GM18909 (cell line): Measurements from ENCODE around the gene NISCH.

Experiments
- ATAC-seq: cut with Tn5 transposase; IDR thresholded peaks from one replicate; pipeline ENCODE4 v1.9.1; 2021; ENCODE audit warnings: mild to moderate bottlenecking; ENCODE audit not compliant: unreplicated experiment, poor library complexity

The NISCH gene

DNA sequence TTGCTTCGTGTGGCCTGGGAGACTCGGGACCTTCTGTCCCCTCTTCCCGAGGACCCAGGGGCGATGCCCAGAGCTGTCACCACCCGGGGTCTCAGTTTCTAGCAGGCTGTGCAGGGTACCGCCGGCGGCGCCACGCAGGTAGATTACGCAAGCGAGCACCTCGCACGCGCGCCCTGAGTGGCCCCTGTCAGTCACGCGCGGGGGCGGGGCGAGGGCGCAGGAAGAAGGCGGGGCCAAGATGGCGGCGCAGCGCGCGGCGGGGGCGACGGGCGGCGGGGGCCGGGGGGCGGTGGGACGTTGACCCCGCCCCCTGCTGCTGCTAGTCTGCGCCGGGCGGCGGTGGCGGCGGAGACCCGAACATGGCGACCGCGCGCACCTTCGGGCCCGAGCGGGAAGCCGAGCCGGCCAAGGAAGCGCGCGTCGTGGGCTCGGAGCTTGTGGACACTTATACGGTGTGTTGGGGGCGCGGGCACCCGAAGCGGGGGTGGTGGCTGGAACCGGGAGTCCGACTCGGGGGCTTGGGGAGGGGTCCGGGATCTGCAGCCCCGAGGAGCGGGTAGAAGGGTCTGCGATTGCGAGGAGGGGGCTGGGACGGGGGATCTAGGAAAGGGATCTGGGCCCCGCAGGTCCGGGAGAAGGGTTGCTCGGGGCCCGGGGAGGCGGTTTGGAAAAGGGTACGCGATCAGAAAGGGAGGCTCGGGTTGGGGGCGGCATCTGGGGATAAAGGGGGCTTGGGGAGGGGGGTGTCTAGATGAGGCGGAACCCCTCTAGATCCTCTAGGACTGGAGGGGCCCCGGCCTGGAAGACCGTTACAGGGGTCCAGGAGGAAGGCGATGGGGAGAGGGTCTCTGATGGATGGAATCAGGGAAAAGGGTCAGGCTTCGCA is at the start of gene NISCH:
NISCH (plus strand) TSS at position 322 of the 886 bp plus-strand sequence; CDS start at position 360, 38 bp downstream.
- ATAC-seq, result peak; percentile 80

DNA sequence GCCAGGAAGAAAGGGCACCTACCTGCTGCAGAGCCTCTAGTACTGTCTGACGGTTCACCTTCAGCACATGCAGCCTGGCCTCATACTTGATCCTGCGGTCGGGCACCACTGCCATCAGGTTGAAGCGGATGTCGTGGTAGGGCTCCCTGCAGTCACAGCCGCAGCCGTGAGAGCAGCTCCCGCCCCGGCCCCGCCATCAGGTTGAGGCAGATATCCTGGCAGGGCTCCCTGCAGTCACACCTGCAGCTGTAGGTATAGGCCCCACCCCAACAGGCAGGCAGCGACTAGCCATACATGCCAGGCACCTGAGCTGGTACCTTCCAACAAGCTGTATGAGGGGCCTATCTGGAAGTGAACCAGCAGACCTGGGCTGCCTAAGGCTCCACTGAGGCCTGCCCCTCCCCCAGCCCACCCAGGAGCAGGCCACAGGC is 49.2 kb upstream of the NISCH start:
- ATAC-seq, result no peak

DNA sequence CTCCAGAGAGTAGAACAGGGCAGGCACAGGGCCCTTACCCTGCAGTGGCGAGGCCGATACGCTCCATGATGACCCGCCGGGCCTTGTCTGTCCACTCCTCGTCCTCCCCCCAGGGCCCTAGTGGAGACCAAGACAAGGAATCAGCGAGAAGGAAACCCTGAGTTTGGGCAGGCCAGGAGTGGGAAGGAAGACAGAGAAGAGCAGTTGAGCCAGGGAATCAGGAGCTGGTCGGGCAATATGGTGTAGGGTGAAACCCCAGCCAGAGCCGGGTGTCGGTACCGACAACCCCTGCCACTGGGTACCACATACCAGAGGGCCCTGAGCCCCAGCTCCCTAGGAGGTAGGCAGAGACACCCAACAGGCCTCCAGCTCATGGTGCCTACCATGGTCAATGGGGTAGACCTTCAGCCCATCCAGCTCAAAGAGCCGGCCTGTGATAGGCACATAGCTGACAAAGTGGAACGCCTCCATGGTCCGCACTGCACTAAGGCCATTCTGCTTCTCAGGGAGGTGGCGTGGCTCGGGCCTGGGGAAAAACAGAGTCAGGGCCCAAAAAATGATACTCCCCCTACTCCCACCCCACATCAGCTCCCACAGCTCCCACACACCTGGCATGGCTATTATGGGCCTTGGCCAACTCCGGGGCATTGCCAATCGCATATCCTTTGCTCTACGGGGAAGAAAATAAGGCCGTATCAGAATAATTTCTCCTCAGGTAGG is 48.5 kb upstream of the NISCH start:
- no peak for ATAC-seq

DNA sequence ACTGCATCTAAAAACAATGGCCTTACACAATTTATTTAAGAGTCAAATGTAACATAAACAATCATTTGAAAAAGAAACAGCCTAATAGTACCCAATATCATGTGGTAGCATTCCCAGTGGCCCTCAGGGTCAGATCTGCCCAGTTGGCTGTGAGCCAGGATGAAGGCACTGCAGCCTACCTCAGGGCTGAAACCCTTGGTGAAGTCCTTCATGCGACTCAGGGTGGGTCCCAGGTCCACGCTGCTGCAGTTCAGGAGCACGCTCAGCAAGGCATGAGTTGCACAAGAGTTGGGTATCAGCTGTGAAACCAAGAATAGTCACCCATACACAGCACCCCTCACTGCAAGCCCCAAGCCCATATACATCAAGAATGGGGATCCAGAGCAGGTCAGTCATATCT is 47.6 kb upstream of the NISCH start:
- no peak for ATAC-seq

DNA sequence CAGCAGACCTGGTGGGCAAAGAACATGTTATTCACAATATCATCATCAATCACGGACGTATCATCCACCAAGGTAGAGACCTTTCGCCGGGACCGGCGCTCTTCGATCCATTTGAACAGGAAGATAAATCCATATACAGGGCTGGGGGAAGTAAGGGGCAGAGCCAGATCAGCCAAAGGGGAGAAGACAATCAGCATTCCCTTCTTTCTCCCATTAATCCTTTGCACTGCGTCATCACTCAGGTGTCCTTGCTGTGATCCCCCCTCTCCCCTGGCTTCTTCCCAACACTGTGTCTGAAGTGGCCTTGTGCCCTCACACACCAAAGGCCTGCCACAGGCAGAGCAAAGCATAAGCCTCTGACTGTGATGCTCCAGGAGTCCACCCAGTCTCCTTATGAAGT is 46.9 kb upstream of the NISCH start:
- ATAC-seq, result no peak

DNA sequence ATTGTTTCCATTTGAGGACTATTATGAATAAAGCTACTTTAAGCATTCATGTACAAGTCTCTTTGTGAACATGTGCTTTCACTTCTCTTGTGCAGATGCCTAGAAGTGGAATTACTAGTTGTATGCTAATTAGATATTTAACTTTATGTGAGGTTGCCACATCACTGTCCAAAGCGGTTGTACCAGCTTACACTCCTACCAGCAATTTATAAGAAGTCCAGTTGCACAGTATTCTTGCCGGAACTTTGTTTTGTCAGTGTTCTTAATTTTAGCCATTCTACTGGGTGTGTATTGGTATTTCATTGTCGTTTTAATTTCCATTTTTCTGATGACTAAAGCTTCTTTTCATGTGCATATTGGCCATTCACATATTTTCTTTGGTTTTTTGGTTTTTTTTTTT is 39.6 kb upstream of the NISCH start:
- ATAC-seq, result no peak

DNA sequence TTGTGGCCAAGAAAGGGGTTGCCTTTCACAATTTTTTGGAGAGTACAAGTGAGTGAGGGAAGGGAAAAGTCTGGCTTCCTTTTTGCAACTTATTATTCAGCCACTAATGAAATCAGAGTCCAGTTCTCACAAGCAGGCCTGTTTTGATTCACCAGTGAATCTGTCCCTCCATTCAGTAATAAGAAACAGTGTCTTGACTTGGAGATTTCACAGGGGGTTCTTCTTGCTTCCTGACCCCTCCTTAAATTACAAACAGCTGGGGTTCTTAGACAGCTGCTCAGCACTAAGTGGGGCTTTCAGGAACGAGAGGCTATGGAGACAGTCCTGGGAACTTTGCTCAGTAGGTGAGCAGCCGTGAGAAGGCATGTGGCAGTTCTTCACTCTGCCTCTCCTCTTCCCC is 35.0 kb upstream of the NISCH start:
- no peak for ATAC-seq

DNA sequence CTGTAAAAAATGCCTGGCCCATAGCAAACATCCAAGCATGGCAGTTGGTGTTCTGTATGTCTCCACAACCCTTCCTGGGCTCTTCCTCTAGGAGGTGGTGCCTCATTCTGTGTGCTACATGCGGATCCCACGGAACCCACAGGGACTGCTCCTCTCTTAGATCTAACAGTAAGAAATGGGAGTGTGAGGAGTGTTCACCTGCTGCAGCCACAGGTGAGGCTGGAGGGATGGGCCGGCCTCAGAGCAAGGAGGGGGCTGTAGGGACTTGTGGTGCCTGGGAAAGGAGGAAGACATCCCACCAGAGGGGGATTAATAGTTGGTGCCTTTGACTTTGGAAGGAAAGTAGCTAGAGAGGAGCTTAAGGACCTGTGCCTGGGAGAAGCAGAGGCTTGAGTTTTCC is 32.7 kb upstream of the NISCH start:
- ATAC-seq, result no peak

DNA sequence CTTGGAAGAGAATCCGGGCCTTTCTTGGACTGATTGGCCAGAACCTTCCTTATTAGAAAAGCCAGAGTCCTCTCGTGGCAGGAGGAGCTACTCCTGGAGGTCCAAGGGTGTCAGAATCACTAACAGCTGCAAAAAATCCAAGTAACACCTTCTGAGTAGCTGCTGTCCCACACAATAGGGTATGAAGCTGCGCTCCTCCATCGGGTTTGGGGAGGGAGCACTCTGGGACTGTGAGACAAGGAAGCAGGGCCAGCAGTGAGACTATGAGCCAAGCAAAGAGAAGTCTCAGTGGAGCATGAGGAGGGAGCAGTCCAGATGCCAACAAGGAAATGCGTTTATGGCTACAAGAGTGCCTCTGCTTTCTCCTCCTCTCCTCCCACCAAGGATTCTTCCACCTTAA is 32.2 kb upstream of the NISCH start:
- ATAC-seq, result no peak

DNA sequence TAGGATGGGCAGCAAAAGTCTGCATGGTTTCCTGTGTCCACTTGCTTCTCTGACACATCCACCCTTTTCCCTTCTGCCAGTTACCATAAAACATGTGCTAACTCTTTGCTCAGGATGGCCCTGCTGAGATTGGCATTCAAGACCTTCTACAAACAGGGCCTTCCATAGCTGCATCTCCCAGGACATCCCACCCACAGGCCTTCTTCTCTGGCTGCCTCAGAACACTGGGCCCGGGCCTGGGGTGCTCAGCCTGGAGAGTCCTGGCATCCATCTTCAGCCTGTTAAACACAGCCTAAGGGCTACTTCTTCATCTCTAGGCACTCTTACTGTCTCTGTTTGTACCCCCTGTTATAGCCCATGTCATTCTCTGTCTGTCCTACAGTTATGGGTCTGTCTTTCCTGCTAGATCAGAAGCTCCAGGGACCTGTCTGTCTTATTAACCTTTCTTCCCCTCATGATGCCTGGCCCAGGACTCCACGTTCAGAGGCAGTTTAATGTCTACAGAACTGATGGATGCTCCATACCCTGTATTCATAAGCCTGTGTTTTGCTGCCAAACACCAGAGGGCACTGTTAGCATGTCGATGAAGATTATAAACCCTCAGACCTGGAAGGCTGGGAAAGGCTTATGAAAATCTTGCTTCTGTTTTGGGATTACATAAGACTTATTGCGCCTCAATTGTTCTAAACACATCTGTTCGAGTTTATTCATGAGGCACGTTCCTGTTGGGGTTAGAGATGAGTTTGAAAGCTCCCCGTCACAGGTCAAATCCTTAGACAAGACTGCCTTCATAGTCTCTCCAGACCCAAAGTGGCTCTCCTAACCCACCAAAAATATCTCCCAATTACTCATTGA is 27.0 kb upstream of the NISCH start:
- no peak for ATAC-seq

DNA sequence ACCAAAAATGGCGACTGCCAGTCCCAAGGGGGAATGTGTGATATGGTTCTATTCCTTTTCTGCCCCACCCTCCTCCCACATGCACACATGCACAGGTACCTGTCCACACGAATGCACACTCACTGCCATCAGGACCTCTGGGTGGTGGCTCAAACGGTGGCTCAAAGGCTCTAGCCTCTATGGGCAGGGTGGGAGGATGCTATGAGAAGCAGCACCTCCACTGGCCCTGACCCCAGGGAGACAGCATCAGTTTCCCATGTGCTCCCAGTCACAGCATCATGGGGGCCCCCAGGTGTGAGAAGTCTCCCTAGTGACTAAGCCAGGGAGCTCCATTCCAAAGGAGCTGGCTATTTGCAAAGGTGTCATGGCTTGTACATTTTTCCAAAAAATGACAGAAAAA is 26.4 kb upstream of the NISCH start:
- ATAC-seq, result no peak

DNA sequence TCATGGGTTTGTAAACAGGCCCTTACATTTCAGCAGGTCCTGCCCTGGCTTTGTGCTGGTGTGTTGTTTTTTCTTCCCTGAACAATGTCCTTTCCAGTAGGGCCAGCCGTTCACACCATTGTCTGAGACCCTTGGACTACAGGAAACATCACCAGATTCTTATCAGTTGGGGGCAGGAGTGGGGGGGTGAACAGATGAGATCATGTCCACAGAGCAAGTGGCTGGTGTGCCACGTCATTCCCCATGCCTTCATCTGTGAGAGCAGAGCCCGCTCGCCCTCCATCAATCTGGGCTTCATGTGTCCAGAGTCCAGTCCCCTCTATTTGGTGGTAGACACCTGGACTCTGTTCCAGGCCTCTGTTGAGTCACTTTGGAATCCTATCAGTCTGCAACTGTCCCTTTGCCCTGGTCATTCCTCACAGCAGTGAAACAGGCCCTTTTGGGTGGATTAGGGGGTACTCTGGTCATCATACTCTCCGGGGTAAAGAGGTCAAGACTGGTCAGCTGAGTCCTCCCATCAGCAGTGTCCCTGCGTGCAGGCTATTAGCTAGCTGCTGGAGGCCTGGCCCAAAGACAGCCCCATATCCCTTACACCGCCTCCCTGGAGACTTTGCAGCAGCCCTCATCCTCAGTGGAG is 25.5 kb upstream of the NISCH start:
- no peak for ATAC-seq

DNA sequence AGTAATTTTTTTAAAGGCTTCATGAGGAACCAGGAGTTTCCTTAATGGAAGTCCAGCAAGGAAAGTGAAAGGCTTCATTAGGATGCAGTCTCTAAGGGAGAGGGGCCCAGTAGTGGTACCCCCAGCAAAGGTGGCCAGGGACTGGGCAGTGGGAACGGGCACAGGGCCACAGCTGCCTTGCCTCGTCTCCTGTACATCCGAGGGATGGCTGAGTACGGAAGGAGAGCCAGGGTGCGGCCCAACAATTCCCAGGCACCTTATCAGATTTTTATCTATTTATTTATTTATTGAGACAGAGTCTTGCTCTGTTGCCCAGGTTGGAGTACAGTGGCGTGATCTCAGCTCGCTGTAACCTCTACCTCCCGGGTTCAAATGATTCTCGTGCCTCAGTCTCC is 25.0 kb upstream of the NISCH start:
- ATAC-seq, result no peak

DNA sequence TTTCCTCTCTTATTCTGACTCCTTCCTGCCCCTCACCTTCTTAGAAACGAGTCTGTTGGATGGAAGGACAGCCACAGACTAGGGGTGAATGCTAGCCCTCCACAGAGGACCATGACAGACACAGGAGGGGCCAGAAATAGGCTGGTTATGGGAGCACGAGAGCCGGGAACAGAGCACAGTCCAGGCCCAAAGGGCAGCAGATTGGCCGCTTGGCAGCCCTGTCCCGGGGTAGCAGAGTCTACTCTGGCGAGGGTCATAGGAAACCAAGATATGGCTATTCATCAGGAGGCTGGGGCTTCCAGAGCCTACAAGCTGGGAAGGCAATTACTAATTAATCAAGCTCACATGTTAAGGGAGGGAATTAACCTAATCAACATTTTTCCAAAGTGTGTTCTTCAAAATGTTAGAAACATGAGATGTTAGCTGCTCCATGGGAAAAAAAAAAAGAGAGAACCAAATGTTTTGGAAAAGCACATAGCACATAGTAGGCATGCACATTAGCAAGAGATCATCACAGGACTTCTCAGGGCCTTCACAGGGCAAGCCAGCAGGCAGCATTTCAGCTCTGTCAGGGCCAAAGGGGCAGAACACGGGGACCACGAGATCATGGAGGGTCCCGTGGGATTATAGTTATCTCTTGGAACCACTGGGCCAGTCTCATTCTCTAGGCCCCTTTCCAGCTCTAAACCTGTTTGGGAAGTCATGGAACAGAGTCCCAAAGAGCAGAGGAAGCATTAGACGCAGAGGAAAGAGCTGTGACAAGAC is 23.8 kb upstream of the NISCH start:
- no peak for ATAC-seq

DNA sequence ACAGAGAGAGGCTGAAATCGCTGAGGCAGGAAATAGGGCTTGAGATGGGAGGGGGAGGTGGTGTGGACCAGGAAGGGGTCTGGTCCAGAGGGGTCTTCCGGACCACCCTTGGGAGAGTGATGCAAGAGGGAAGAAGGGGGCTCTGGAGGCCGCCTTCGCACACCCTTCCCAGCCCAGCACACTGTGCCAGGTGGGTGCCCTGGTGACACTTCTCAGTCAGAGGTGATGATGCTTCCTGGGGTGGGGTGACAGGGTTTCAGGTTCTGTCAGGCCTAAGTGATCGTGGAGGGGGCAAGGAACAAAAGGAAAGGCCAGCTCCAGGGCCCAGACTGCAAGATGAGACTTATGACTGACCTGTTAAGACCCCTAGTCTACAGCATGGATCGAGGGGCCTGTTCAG is 23.2 kb upstream of the NISCH start:
- no peak for ATAC-seq

DNA sequence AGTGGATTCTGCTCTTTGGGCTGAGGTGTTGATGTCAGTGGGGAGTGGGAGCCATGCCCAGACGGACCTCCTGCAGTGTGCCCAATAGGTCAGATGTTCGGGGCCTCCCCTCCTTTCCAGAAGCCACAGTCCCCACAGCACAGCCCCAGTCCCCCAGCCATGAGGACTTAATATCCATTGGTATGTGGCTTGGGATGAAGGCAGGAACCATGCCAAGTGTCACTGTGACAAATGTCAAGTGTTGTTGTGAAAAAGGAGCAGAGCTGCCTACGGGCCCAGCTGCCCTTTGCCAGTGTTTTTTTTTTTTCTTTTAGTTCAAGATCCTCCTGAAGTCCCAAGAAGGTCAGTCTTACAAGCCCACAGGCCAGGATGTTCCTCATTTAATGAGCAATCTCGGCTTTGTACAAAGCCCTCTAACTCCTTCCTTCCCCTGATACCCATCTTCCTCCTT is 22.7 kb upstream of the NISCH start:
- no peak for ATAC-seq

DNA sequence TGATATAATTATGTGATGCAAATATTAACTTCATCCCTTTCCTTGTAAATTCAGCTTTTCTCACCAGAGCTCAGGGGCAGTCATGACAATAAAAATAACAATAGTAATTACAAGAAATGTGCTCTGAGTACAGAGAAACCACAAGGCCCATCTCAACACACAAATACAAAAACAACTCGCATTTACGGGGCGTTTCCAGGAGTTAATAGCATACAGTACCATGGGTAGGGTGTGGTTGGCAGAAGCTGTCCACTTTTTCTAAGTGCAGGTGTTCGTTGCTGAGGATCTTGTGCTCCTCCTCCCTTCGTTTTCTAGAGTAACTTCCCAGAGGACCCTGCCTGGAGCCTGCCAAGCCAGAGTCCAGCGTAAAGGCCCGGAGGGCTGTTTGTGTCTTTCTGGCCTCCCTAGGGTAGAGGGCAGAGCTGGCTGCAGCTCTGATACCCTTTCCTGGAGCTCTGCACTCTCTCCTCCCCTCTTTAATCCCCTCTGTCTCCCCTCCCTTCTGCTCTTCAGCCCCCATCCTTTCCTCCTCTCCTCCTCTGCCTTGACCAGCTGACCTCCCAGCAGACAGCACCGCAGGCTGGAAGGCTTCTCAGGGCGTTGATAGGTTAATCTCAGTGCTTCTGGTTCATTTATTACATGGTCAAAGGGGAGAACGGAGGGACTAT is 21.9 kb upstream of the NISCH start:
- ATAC-seq, result no peak

DNA sequence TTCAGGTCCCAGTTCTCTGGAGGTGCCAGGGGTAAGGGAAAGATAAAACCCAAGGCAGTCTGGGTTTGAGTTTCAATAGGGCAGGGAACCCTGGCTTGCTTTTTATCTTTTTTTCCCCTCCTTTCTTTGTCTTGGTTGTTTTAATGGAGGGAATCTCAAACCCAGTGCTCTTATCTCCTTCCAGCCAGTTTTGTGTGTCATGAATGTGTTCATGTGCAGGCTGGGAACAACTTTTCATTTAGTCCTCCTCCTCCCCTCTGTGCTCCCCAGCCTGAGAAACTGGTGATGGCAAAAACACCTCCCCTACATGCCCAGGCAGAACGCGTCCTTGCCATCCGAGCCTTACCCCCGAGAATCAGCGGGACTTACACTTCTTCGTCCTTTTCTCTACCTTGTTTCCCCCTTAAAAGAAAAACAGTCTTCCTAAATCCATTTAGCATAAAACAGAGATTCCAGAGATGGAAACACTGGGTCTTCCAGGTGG is 21.4 kb upstream of the NISCH start:
- no peak for ATAC-seq
